ENCODE results near the gene AIMP2.
A peak's percentile ranks its signal among the peaks of the same experiment; 100 is the strongest.
"Not testable (repeated sequence)": the region's sequence is repeated elsewhere in the genome, so short reads cannot be mapped to it uniquely, and the experiment has no call there.

Gene AIMP2

DNA sequence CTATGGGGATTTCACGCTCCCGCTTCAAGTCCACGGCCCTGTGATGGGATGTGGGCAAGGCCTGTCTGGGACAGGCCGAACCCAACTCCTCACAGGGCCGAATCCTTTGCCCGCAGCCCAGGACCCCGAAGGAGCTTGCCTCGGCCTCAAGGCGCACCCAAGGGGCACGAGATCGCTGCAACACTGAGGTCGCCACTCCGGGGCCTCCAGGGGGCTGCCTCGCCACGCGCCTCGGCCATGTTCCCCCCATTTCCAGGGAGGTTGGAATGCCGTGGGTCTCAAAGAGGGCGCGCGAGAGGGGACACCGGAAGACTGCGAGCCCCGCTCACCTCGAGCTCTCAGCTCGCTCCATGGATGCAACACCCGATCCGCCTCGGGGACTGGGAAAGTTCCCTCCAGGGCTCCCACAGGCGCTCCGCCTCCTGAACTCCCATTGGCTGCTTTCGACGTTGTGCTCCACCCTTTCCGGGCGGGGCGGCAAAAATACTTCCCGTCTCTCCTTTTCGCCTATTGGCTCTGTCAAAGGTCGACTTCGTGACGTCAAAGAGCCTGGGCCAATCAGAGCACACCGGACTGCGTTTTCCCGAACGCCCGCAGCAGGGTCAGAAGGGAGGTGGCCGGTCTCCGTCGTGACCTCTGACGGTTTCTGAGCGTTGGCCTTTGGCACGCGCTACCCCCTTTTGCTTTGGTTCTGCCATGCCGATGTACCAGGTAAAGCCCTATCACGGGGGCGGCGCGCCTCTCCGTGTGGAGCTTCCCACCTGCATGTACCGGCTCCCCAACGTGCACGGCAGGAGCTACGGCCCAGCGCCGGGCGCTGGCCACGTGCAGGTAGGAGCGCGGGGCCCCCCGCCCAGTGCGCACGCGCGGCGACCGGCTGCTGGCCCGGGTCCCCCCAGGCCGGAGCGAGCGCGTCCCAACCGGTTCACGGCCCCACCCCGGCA is at the start of gene AIMP2, which contains the start of gene PMS2:
TSS of gene AIMP2 (plus strand) at position 605 of the 944 bp plus-strand sequence. CDS start at position 697, 92 bp downstream.
TSS of gene PMS2 (minus strand) at position 382 of the 944 bp plus-strand sequence. CDS start at position 352, 30 bp downstream.
- DNase-seq, result peak; percentile 97

DNA sequence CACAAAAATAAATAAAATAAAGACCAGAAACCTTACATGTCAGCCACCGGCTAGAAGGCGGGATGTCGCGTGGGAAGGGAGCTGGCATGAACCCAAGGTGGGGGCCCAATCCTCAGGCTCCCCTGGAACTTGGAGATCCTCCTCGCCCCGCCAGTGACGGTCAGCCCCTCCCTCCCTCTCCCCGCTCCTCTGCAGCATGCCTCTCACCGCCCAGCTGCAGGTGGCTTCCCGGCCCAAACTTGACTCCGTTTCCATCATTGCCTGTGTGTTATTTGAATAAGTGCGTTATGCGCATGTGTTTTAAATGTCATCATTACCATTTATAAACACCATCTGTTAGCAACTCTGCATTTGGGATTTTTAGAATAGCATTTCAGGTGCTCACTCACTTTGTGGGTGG is 45.9 kb upstream of the AIMP2 start:
- DNase-seq, result not testable (repeated sequence)

DNA sequence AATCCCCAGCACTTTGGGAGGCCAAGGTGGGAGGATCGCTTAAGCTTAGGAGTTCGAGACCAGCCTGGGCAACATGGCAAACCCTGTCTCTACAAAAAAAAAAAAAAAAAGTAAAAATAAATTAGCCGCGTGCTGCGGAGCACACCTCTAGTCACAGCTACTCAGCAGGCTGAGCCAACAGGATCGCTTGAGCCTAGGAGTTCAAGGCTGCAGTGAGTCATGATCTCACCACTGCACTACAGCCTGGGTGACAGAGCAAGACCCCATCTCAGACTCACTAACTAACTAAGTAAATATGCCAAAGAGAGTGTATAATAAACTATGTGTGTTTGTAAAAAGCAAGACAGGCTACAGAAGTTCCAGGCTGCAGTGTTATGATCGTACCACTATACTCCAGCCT is 45.3 kb upstream of the AIMP2 start:
- not testable (repeated sequence) for DNase-seq

DNA sequence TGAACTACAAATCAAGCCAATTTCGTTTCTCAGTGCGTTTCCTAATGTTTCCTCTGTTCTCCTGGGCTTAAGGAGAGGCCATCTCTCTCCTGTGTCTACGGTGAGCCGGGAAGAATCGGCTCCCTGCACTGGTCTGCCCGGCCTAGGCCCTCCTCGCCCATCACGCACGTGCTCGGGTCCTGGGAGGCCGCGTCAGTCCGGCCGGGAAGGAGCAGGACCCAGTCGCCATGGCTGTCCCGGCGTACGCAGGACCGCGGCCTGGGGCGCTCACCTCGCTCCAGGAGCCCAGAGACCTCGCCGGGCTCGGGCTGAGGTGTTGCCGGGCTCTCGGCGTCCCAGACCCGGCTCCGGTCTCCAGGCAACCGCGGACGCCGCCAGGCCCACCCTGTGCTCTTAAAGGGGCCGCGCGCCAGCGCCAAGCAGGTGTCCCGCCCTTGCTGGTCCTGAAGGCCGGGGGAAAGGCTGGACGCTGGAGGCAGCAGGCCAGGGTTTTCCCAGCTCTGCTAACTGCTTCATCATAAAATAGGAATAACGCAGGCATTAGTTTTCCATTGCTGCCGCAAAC is 38.6 kb upstream of the AIMP2 start, which contains the start of gene RSPH10B:
TSS of gene RSPH10B (minus strand) at position 343 of the 565 bp plus-strand sequence. CDS start 3,573 bp downstream, outside the sequence.
- not testable (repeated sequence) for DNase-seq

DNA sequence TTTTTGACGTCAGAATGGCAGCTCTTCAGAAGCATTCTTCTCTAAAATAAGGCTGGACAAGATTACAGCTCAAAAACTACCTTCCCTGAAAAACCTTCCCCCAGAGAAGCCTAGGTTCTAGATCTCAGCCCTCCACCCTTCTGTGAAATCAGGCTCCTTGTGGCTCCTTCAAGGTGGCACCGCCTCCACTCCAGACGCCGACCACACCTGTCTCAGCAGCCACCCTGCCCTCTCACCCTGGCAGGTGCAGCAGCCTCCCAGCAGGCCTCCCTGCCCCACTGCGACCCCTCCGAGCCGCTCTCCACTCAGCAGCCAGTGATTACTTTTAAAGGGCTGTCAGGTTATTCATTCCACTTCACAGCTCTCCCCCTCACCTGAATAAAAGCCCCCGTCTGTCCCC is 35.5 kb upstream of the AIMP2 start:
- not testable (repeated sequence) for DNase-seq

DNA sequence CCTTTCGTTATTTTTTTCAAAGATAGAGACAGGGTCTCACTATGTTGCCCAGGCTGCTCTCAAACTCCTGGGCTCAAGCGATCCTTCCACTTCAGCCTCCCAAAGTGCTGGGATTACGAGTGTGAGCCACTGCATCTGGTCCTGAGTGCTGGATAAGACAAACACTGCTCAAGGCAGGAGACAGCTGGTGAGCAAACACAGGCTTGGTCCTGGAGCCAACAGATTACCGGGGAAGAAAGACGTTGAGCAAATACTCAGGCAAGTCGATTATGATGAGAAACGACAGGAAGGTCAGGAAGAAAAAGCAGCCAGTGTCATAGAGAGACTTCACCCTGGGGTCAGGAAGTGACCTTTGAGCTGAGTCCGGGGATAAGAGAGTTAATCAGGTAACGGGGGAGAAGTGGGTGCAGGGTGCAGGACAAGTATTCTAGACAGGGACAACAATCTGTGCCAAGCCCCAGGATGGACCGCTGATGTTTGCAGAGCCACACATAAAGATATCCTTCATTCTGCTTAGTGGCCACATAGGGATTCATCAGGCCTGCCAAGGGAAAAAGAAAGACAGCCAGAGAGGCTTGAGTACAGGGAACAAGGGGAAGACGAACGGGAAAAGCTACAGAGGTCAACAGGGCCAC is 29.3 kb upstream of the AIMP2 start:
- not testable (repeated sequence) for DNase-seq

DNA sequence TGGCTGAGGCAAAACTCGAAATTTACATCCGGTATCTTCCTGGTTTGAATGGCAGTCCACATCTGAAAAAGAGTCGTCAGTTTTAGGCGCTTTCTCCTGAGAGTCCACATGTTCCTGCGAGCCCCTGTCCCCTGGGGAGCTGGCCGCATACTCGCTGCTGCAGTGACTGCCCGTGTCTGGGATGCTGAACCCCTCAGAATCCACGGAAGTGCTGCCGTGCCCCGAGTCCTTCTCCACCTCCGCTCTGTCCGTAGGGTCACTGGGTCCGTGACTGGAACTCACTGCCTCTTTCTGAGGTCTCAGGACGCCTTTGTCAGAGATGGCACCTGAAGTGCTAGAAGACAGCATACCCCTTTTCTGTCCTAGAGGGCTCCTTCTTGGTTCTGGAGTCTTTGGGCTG is 22.0 kb upstream of the AIMP2 start:
- DNase-seq, result not testable (repeated sequence)

DNA sequence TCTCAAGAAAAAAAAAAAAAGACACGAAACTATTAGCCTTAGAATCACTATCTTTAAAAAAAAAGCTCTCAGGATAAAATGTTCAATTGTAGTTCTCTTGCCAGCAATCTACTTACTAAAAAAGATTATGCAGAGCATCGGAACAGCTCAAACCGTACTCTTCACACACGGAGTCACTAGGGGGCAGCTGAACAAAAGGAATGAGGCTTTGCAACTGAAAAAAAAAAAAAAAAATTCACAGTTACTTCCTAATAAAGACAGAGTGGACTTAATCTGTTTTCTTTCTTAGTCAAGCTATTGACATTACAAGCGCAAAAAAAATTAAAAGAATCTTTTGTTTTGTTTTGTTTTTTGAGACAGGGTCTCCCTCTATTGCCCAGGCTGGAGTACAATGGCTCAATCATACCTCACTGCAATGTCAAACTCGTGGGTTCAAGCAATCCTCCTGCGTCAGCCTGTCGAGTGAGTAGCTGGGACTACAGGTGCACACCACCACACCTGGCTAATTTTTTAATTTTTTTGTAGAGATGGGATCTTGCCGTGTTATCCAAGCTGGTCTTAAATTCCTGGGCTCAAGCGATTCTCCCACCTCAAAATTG is 11.8 kb upstream of the AIMP2 start:
- DNase-seq, result peak; percentile 73

DNA sequence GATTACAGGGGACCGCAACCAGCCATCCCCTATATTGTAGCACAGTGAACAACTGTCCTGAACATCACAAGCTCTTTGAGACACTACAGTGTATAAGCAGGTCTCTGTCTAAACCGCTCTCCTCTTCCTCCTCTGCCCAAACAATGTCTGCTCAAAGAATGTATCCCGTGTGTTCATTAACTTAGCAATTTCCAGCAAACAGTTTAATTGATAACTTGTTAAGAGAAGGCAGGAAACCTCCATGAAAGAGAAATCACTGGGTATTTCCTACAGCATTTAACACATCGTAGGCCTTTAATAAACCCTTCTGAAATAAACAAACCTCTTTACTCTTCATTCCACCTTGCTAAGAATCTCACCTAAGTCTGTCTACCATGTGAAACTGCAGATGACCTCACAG is 1.7 kb upstream of the AIMP2 start:
- no peak for DNase-seq

DNA sequence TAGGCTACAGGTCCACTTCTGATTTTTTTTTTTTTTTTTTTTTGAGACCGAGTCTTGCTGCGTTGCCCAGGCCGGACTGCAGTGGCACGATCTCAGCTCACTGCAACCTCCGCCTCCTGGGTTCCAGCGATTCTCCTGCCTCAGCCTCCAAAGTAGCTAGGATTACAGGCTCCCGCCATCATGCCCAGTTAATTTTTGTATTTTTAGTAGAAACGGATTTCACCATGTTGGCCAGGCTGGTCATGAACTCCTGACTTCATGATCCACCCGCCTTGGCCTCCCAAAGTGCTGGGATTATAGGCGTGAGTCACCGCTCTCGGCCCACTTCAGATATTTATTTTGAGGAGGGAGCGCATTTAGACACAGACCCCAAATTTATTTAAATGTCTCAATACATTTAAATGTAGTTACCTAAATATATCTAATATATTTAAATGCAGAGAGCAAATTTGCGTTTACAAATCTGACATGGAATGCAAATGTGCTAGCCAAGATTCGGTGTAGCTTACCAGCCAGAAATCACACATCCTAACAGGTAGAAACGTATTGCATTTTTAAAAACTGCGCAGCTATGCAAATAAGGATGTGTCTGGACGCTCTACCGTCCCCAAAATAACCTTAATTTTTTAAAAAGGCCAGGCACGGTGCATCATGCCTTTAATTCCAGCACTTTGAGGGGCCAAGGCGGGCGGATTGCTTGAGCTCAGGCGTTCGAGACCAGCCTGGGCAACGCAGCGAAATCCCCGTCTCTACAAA is 1.1 kb upstream of the AIMP2 start:
- not testable (repeated sequence) for DNase-seq

DNA sequence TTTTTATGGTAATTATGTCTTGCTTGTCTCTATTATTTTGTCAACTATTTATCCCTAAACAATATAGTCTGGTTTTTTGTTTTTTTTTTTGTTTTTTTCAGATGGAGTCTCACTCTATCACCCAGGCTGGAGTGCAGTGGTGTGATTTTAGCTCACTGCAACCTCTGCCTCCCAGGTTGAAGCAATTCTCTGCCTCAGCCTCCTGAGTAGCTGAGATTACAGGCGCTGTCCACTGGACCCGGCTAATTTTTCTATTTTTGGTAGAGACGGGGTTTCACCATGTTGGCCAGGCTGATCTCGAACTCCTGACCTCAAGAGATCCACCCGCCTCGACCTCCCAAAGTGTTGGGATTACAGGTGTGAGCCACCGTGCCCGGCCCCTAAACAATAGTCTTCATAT is 1.3 kb downstream of the AIMP2 start:
- DNase-seq, result not testable (repeated sequence)

DNA sequence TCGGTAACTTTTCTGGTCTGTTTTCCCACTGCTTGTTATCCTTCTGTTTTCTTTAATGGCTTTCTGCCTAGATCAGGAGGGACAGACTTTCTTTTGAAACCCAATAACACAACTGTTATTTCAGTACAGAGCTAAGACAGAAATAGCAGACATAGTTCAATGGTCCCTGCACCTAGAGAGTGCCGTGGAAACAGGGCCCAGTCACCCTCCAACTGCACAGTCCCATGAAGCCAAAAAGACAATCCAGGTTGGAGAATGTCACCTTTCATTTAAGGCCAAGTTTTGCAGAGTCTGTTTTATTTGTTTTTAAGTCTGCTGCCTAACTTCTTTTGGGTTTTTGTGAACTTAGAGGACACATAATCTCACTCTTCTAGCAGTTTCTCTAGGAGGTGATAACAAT is 2.5 kb downstream of the AIMP2 start:
- DNase-seq, result no peak

DNA sequence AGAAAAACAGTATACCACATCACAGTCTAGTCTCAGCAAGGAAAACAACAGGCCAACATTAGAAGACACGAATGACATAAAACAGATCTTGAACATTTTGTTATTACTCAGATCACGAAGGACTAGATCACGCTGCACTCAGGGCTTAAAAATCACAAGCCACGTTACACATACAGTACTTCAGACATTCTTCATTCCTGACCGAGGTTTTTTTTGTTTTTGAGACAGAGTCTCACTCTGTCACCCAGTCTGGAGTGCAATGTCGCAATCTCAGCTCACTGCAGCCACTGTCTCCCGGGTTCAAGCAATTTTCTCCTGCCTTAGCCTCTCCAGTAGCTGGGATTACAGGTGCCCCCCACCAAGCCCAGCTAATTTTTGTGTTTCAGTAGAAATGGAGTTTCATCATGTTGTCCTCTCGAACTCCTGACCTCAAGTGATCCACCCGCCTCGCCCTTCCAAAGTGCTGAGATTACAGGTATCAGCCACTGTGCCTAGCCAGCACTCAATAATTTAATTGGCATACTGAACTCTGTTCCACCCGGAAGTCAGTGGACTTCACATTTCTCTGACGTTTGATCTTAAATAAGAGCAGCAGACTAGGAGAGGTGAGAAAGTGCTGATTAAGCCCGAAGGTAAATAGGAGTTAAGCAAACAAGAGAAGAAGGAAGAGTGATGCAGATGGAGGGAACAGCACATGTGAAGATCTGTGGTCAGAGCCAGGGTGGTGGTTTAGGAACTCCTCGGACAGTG is 3.5 kb downstream of the AIMP2 start:
- no peak for DNase-seq

DNA sequence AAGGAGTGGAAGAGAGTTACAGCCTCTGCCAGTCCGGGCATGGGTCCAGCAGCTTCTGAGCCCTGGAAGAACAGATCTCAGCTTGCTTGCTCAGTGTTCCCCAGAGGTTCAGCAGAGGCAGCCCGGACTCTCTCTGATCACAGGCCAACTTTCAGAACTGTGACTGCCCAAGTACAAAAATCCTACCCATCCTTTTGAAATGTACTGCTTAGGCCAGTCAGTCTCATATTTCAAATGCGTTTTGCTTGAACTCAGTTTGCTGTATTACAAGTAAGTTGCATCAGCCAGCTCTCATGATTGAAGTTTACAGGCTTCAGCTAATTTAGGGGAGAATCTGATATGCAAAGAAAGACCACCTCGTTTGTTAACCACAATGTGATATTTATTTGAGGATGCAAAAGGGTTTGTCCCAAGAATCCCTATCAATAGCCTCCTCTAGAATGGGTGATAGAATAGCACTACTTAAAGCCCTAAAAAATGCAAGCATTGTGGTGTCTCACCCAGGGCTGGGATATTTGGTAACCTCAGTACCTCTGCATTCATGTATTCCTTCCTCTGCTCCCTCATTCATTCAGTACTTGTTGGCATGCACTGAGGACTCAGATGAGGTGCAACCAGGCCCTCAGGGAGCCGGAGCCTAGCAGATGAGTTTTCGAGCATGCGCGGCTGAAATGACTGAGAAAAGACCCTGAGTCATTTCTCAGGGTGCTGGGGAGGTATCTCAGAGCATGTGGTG is 7.0 kb downstream of the AIMP2 start:
- no peak for DNase-seq

DNA sequence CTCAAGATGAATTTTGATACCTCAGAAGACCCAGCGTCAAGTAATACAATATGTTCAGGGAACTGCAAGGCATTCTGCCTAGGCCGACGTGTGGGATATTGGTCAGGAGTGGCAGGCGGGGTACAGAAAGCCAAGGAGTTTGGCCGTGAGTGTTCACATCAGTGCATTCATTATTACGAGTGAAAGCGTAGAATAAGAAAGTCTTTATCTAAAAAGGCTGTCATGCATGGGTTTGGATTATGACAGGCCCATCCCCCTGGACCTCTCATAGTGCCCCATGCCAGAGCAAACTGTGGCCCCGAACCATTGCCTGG is 7.5 kb downstream of the AIMP2 start:
- no peak for DNase-seq

DNA sequence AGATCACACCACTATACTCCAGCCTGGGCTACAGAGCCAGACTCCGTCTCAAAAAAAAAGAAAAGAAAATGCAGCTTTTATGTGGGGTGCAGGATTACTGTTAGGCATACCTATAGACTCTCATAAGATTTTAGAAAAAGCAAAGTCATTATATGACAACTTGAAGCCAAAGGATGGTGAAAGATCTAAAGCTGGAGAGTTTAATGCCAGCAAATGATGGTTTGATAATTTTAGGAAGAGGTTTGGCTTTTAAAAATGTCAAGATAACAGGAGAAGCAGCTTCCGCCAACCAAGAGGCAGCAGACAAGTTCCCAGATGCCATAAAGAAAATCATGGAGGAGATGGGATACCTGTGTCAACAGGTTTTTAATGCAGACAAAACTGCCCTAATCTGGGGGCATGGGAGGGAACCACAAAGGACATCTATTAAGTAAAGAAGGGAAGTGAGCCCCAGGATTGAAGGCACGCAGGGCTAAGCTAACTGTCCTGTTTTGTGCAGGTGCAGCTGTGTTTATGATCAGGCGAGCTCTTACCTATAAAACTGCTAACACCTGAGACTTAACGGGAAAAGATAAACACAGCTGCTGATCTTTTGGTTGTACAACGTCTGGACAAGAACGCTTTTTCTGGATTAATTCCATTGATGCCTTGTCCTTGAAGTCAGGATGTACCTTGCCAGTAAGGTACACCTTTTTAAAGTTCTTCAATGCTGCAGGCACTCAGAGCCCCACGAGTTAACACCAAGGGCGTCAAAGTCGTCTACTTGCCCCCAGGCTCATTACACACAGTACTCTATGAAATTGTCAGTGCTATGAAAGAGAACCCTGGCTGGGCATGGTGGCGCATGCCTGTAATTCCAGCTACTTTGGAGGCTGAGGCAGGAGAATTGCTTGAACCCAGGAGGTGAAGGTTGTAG is 11.6 kb downstream of the AIMP2 start:
- DNase-seq, result no peak

DNA sequence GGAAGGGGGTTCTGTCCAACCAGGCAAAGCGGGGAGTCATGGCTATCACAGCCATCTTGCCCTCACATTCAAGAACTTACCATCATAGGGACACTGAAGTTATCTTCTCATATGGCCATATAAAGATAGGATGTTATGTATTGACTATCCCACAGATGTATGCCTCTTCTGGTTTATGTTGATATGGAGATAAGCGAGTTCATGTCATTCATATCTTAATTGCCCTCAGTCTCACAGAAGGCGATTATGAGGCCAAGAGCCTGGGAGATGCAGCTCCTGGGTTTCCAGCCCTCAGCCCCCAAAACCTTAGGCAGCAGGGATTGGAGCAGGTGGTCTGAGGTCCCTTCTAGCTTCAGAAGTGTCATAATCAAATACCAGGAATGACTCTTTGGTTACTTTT is 13.6 kb downstream of the AIMP2 start:
- no peak for DNase-seq

DNA sequence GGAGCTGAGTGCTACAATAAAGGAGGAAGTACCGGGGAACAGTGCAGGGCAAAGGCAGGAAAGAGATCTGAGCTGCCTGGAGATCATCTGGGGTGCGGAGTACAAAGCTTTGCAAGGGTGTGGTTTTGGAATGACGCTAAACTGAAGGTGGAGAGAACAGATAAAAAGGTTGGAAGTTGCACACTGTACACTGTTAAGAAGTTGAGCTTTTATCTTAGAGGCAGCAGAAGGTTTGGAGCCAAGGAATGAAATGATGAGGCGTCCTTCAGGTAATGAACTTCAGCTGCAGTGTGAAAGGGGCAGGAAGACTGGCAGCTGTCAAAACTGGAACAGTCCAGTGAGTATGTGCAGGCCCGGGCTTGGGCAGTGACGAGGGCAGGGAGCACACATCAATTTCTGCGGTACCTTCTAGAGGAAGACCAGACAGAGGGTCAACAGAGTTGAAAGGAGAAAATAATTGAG is 14.9 kb downstream of the AIMP2 start:
- DNase-seq, result no peak

DNA sequence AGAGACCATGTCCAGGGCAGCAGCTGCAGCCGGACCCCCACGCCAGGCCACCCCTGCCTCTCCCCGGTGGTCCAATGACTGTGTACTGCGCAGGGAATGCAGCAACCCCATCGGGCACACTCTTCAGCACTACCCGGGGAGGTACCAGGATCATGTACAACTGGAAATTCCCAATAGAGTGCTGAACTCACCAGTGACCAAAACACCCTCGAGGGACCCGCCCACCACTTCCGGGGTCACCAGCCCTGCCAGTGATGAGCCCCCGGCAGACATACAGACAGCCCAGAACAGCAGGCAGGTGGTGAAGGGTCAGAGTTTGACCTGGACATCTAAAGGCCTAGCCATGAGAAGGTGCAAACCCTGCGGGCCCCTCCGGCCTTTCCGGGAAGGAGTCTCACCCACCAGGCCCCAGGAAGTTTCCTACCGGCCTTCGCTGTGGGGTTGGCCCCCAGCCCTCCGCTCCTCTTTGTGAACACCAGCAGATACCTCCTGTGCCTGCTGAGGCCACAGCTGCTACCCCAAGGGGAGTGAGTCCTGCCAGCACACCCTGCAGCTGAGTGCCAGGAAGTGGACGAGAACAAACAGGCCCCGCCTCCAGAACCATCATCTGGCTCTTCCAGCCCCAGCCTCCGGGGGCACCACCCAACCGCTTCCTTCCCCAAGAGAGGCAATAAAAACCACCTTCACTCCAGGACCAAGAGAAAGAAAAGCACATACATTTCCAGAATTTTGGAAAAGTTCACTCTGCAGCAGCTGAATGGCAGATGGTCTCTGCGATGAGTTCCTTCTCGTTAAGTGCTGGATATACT is 17.1 kb downstream of the AIMP2 start:
- DNase-seq, result peak; percentile 81

All from CD4-positive, alpha-beta T cell treated with Interleukin-10 for 1 hour (primary cell).